ENCODE measurements around the gene GMDS.

GMDS gene

GRCh38 chr6:1634081-1634480 lies 611.3 kb downstream of the GMDS start:
- Histone ChIP-seq H3K4me1 (peaks cover 0 to 45% (median 21%) of the 10 kb centered on the region in 4 donors), H3K4me3 (no peak overlapping the region), H3K9me3 (no peaks in the 10 kb centered on the region), H3K27ac (no peak overlapping the region), H3K36me3 (no peaks in the 10 kb centered on the region), H3K27me3 (no peaks in the 10 kb centered on the region)
- no peak for TF ChIP-seq CTCF (IDR thresholded peaks at IDR 0.05)
- no peak for DNase-seq
- intact Hi-C loops (cut with DNase I; ENCODE audit: low total_unique reads), result no loop called here

DNA sequence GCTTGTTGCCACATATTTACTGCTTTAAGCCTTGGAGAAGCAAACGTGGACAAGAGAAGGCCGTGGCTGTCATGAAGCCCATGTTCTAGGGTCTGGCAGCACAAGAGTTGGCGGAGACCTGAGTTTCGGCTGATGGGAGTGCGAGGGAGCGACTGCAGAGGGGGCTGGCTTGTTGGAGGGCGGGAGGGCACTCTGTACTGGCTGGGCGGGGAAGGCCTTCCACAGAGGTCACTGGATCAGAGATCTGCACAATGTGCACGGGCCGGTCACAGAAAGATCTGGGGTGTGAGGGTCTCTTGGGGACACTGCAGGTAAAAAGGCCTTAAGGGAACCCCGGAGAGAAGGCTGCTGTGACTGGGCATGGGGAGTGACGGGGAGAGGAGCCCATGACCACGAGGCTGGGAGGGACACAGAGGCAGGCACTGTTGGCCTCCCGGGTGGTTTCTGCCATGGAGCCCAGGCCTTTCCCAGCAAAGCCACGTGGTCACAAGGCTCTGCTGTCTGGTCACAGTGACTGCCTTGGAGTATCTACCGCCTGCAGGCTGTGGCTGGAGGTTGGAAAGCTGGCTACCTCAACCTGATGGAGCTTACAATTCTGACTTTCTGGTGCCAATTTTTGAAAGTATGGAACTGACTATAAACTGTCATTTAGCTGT lies 611.9 kb downstream of the GMDS start:
- Histone ChIP-seq H3K27ac (no peak overlapping the region), H3K4me3 (no peak overlapping the region), H3K36me3 (no peaks in the 10 kb centered on the region), H3K27me3 (no peaks in the 10 kb centered on the region), H3K9me3 (no peaks in the 10 kb centered on the region), H3K4me1 (peaks cover 0 to 51% (median 24%) of the 10 kb centered on the region in 4 donors)
- peak; percentile 17 to 47 for DNase-seq
- intact Hi-C loops (cut with DNase I; ENCODE audit: low total_unique reads), result no loop called here
- TF ChIP-seq CTCF (IDR thresholded peaks at IDR 0.05), result no peak

DNA sequence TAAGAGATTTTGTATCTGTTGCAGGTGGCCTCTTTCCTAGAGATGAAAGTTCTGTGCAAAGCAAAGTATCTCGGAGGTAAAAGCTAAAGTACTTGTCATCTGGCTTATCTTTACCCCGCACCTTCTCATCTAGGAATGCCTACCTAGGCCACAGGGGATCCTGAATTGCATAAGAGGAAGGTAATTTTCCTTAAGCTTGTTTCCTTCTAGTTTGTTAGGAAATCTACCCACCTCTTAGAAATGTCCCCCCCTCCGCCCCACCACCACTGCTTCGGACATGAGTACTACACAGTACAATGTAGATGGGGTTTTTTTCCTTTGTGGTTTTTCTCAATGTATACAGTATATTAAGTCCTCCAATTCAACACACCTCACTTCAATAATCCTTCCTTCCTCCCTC lies 614.2 kb downstream of the GMDS start:
- H3K36me3 ChIP-seq, result no peaks in the 10 kb centered on the region
- H3K9me3 ChIP-seq, result no peaks in the 10 kb centered on the region
- no peak for TF ChIP-seq CTCF (IDR thresholded peaks at IDR 0.05)
- no peak overlapping the region for H3K27ac ChIP-seq
- peaks cover 0 to 67% (median 36%) of the 10 kb centered on the region in 4 donors for H3K4me1 ChIP-seq
- intact Hi-C loops (cut with DNase I; ENCODE audit: low total_unique reads), result no loop called here
- no peak overlapping the region for H3K4me3 ChIP-seq
- no peaks in the 10 kb centered on the region for H3K27me3 ChIP-seq
- no peak for DNase-seq

DNA sequence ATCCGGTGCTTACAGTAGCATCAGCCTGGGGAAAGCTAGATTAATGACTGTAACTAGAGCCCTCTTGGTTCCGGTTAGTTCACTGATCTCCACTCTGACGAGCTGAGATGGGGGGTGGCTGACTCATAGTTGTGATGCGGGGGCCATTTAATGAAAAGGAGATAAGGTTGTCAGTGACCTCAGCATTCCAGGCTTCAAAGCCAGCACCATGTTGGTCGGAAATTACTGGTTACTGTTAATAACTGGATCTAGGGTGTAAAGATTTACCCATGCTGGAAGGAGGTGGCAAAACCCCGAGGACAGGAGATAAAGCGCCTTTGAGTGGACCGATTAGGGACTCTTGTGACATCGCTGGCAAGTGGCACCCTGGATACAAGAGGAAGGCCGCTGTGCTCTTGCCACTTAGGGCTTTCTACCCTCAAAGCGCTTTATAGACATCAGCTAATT lies 614.6 kb downstream of the GMDS start:
- H3K36me3 ChIP-seq, result no peaks in the 10 kb centered on the region
- H3K27me3 ChIP-seq, result no peaks in the 10 kb centered on the region
- intact Hi-C loops (cut with DNase I; ENCODE audit: low total_unique reads), result no loop called here

GRCh38 chr6:1630212-1630770 lies 615.1 kb downstream of the GMDS start:
- Histone ChIP-seq H3K27me3 (no peaks in the 10 kb centered on the region), H3K36me3 (no peaks in the 10 kb centered on the region), H3K4me3 (no peak overlapping the region), H3K27ac (no peak overlapping the region), H3K9me3 (no peaks in the 10 kb centered on the region), H3K4me1 (peaks cover 0 to 59% (median 30%) of the 10 kb centered on the region in 4 donors)
- DNase-seq, result peak; percentile 9 to 62
- intact Hi-C loops (cut with DNase I; ENCODE audit: low total_unique reads), result no loop called here
- TF ChIP-seq CTCF (IDR thresholded peaks at IDR 0.05), result no peak

More for the DNA sequence above, 614.6 kb downstream of the GMDS start:
- Histone ChIP-seq H3K4me3 (no peak overlapping the region), H3K4me1 (peaks cover 0 to 64% (median 34%) of the 10 kb centered on the region in 4 donors), H3K9me3 (no peaks in the 10 kb centered on the region), H3K27ac (no peak overlapping the region)
- no peak for TF ChIP-seq CTCF (IDR thresholded peaks at IDR 0.05)
- peak in 1 of 2 donors; percentile 6 for DNase-seq

Data from tibial artery (tissue), 4 donors.